Renal cortical epithelial cell (primary cell): ENCODE results near the gene PSD. TPM values are rescaled to one million over a fixed set of nuclear protein-coding genes. Genes with fewer than 3 reads are reported as not detected.
"Not testable (repeated sequence)": the region's sequence is repeated elsewhere in the genome, so short reads cannot be mapped to it uniquely, and the experiment has no call there.

Experiments
- DNase-seq: peaks from one replicate; pipeline ENCODE4 v3.0.0-alpha.2; 2011; ENCODE audit warnings: low read depth
- total RNA-seq: library from RNA; depleted of rRNA; stranded (reverse); fragments of >200 nt; gene quantifications from 2 replicates; pipeline ENCODE4 v1.2.3, GENCODE V29; 2014

PSD gene
- total RNA-seq: 0.17 and 3.5 TPM in 2 replicates

DNA sequence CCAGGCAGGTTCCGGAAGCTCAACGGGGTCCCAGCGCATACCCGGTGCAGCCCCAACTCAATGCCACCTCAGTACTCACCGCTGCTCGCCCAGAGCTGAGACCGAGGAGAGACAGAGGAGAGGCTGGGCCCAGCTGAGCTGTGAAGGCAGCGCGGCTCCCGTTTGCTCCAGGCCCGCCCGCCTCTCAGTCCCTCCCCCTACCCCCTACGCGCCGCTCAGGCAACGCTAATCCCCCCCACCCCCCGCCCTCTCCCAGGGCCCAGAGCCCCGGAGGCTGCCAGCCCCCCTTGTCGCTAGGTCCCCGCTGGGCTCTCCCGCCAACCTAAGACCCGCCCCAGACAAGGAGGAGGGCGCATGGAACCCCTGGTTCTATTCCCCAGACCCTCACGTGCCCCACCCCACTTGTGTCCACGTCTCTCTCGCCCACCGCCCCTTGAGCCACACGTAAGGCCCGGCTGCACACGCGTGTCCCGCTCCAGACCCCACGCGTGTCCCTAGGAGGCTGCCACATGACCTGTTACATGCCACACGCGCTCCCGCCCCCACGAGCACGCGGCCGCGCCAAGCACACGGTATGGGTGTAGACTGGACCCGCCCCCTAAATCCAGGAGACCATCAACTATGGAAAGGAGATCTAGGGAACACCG, at the start of gene PSD:
TSS of gene PSD (minus strand) at position 164 of the 647 bp plus-strand sequence. CDS start 1,747 bp downstream, outside the sequence.
- no peak for DNase-seq

DNA sequence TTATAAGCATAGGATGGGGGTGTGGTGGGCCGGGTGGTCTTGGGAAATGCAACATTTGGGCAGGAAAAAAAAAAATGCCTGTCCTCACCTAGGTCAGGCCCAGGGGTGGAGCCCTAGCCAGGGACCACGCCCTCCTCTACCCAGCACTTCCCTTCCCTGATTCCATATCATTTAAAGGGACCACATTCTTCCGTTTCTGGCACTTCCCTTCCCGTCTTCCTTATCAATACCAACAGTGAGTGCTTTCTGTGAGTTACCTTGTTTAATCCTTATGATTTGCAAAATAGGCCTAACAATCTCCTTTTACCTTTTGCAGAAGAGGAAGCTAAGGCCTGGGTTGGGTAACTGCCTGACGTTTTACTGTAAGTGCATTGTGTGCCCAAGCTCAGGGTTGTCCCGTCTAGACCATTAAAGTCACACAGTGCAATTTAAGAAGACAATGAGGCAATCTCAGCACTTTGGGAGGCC, 49.4 kb upstream of the PSD start:
- DNase-seq: no peak

DNA sequence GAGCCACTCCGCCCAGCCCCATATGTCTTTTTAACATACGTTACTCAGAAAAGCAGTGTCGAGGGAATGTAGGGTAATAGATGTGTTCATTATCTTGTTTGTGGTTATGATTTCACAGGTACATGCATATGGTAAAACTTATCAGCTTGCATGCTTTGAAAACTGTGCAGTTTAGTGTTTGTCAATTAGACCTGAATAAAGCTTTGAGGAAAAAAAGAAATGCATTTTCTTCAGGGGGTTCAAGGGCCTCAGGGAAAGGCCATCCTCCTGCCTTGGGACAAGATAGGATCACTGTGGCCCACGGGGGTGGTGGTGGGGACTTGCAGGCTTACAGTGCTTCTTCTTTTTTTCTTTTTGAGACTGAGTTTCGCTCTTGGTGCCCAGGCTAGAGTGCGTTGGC, 48.7 kb upstream of the PSD start:
- DNase-seq: no peak

DNA sequence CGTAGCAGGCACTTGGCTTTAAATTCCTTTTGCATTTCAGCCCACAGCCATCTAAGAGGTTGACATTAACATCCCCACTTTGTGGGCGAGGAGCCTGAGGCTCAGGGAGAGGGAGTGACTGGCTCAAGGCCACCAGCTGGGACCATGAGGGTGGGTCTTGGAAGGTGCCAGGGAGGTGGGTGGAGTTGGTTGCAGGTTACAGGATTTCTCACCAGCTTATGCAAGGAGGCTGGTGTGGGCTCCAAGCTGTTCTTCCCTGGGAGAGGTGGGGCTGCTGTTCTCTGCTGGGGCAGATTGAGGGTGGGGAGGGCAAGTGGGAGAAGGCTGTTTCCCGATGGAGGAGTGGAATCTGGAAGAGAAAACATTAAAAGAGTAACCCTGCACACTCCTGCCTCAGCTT, 46.9 kb upstream of the PSD start:
- DNase-seq: no peak

DNA sequence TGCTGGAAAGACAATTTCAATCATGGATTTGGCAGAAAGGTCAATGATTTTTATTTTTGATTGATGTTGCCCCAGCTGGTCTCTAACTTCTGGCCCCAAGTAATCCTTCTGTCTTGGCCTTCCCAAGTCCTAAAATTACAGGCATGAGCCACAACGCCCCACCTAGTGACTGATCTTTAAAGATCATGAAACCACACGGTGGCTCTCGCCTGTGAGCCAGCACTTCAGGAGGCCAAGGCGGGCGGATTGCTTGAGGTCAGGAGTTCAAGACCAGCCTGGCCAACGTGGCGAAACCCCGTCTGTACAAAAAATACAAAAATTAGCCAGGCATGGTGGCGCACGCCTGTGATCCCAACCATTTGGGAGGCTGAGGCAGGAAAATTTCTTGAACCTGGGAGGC, 45.4 kb upstream of the PSD start:
- DNase-seq: no peak

DNA sequence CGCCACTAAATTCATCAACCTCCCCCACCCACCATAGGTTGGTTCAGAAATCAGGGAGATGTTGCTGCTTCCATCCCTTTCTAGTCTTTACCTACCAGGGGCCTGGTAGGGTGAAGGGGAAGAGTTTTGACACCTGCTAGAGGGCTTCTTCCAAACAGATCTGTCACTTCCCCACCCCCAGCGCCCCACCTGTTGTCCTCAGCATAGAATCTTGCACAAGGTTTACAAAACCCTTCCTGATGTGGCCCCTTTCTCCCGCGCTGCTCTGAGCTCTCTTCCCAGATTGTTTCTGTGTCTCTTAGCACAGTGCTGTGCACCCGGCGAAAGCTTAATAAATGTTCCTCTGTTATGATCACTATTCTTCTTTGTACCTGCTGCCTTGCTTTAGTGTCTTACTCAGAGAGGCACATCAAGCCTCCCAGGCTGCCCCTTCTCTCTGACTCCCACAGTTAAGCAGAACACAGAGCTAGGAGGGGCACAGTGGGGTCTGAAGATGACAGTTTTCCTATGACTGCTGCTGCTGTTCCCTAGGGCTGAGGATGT, 44.0 kb upstream of the PSD start:
- DNase-seq: no peak

DNA sequence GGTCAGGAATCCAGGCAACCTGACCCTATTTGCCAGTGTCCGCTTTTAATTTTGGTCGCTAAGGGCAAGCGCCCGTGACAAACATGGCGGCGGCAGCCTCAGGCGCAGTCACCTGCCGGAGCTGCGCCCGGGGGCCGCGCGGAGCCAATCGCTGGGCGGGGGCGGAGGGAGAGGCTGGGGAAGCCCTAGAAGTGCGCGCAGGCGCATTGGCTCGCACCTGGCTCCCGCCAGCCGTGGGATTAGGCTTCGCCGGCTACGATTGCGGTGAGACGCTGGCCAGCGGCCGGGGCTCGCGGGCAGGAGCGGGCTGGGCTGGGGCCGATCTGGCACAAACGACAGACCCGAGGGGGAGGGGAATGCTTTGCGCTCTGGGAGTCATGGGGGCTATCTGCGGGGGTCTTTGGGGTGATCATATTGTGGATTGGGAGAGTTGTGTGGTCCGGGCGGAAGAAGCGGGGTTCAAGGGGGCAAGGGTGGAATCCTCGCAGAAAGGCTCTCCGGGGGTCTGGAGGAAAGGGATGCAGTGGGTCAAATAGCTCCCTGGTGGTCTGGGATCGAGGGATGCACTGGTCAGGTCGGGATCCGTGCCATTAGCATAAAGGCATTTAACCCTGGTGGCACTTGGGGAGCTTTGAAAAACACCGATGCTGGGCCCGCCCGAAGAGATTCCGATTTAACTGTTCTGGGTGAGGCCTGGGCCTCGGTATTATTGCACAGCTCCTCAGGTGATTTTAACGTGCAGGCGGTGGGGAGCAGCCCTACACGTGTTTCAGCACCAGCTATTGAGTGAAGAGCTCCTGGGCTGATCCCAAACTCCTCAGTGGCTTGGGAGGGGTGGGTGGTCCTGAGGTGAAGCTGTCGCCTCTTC, 42.8 kb upstream of the PSD start:
- peak; percentile 73 for DNase-seq

DNA sequence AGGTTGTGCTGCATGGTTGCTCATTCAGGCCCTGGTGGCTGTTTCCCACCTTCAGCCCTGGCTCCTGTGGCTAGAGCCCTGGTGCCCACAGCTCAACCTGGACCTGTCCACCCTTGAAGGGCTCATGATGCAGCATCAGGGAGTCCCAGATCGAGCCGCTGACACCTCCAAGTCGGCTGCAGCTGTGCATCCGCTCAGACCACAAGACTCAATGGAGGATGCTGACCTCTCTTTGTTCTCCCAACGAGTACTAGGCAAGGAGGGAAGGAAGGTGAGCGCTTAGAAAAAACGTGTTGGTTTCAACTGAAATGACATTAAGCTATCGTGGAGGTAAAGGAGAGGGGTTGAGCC, 42.2 kb upstream of the PSD start:
- DNase-seq: no peak

DNA sequence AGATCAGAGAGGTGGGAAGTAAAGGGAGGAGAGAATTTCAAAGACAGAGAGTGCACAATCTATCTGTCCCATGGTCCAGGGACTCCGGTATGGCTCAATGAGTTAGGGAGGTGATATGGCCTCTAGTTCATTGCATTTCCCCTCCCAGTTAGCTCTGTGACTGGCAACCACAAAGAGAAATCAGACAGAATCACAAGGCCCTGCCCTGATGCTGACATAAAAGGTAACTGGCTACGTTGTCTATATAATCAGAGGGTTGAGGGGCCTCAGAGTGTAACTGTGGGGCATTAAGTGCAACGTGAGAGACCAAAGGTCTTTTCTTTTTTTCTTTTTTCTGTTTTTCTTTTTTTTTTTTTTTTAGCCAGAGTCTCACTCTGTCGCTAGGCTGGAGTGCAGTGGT, 40.1 kb upstream of the PSD start:
- no peak for DNase-seq

DNA sequence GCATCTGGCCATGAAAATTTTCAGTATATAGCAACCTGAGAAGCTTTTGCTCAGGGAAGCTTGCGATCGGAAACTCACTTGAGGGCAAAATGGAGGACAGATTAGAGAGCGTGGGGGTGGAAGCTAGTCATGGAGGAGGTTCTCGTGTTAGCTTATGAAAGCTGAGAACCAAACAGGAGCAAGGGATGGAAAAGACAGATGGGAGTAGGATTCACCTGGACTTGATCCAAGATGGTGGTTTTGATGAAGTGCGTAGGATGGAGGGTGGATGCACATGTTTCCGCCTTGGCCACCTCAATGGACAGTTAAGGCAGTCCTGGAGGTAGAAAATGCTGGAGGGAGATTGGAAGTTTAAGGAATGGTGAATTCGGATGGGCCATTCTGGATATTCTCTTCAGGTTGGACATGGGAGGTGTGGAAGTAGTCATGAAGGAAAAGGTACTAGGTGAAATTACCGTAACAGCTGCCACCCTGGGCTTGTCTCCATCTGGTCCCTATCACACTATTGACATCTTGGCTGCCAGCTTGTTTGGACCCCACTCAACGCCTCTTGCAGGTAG, 39.1 kb upstream of the PSD start:
- DNase-seq: no peak

DNA sequence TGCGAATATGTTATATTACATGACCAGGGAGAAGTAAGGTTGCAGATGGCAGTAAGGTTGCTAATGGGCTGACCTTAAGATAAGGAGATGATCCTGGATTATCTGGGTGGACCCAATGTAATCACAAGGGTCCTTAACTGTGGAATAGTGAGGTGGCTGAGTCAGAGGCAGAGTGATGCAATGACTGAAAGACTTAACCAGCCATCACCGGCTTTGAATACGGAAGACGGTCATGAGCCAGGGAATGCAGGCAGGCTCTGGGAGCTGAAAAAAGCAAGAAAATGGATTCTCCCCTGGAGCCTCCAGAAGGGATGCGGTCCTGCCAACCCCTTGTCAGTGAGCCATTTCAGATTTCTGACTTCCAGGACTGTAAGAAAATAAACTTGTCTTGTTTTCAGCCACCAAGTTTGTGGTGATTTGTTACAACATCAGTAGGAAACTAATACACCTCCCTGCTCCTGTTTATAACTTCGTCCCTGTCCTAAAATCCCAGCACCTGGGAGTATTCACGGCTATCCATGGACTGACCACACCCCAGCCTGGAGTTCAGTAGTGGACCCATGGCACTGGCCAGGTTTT, 37.4 kb upstream of the PSD start:
- DNase-seq: peak; percentile 91

DNA sequence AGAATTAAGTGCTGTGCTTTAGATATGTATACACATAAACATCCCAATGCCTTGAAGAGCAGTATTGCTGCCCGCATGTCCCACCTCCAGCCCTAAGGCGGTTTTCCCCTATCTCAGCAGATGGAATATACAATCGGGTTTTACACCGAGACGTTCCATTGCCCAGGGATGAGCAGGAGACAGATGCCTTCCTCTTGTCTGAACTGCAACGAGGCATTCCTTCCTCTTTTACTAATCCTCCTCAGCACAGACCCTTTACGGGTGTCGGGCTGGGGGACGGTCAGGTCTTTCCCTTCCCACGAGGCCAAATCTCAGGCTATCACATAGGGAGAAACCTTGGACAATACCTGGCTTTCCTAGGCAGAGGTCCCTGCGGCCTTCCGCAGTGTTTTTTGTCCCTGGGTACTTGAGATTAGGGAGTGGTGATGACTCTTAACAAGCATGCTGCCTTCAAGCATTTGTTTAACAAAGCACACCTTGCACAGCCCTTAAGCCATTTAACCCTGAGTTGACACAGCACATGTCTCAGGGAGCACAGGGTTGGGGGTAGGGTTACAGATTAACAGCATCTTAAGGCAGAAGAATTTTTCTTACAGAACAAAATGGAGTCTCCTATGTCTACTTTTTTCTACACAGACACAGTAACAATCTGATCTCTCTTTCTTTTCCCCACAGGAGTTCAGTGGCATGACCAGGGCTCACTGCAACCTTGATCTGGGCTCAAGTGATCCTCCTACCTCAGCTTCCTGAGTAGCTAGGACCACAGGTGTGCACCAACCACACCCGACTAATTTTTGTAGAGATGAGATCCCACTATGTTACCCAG, 36.3 kb upstream of the PSD start:
- DNase-seq: not testable (repeated sequence)

DNA sequence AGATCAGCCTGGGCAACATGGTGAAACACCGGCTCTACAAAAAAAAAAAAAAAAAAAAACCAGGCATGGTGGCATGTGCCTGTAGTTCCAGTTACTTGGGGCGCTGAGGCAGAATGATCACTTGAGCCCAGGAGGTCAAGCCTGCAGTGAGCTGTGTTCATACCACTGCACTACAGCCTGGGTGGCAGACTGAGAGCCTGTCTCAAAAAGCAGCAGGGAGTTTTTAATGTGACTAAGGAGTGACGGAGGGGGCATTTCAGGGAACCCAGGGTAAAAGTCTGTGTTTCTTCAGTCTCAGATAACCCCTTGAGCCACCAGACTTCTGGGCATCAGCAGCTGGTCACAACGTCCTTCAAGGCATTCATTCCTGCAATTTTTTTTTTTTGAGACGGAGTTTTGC, 34.9 kb upstream of the PSD start:
- DNase-seq: no peak

DNA sequence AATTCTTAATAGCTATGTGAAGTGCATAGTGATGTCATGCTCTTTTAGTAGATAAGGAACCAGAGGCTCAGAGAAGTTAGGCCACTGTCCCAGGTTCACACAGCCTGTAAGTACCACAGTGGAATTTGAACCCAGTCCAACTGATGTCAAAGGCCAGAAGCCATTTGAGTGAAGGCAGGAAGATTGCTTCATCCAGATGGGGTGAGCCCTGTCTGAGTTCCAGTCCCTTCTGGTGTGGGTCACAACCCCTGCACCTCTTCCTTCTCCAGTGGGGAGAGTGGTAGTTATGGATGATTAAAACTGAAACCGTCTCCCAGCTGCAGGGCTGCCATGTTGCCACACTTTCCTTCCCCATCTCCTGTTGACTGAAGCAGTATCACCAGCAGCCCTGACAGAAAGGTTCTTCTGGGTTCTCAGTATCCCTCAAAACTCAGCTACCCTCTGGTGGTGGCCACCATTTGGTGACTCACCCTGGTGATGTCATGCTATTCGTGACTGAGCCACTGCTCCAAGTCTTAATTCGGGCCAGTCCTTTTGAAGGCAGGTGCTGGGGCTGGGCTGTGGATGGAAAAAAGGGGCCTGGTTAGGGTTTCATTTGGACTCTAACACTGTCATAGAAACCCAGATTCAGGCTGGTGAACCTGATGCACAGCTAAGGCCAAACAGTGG, 34.2 kb upstream of the PSD start:
- peak; percentile 78 for DNase-seq

DNA sequence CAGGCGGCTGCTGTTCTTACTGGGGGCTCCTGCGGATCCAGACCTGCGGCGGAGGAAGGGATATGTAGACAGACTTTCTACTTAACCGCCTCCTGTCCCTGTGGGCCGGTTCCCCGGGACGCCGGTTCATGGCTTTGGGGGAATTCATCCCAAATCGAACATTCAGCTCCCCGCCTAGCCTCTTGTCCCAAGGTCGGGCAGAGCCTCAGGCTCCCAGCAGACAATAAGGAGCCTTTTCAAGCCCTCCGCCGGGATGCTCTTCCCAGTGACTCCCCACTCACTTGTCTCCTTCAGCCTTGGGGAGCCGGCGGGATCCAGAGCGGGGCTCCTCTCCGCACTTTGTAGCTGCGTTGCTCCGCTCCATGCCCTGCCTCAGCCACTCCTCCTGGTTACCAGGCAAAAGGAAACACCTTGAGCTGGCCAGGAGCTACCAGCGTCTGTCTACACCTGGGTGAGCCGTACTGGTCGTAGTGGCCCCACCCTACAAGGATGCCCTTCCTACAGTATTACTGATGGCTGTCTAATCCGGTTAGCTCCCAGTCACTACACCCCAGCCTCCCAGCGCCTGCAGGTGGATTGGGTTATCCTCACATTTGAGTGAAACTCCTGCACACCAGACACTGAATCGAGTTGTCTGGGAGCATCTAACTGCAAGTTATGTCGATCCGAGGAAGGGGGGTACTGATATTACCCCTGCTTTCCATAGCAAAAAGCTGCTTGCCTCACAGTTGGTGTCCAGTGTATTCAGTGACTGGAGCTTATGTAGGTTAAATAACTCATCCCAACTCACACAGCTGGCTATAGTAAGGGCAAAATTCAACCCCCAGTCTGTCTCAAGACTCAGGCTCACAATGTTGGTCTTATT, 32.8 kb upstream of the PSD start, which contains the start of gene C10orf95:
TSS of gene C10orf95 (minus strand) at position 439 of the 865 bp plus-strand sequence. CDS start 450 bp downstream, outside the sequence.
- no peak for DNase-seq

DNA sequence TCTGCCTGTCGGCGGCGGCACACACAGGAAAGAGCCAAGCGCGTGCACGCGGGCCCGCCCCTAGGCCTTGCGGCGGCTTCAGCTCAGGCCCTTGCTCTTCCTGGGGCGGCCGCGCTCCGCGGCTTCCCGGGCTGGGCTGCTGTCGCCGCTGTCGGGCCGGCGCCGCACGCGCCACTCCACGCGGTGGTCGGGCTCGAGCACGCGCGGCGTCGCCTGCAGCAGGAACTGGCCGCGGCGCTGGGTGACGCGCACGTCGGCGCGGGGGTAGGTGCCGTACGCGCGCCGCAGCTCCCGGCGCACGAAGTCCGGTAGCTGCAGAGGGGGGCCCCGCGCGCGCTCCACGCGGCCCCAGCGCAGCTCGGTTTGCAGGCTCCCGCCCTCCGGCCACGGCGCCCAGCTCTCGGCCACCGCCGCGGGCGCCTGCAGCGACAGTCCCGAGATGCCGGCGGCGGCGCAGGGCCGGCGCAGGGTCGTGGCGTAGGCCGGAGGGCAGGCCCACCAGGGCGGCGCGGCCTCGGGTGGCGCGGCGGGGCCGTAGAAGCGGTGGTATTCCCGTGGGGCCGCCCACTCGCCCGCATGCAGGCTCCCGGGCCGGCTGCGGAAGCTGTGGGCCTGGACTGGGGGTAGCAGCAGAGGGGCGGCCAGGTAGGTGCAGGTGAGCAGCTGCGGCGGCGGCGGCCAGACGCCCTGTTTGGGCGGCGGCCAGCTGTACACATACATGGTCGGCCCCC, 32.0 kb upstream of the PSD start:
- no peak for DNase-seq

DNA sequence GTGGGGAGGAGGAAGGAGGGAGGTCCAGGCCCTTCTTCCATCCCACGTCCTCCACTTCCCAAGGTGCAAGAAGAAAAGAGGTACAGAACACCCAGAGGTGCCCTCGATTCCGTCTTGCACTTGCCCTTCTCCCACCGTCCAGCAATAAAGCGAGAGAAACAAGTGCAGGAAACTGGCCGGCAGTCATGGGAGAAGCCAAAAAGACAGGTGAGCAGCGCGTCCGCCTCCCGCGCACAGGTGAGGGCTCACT, 31.5 kb upstream of the PSD start:
- DNase-seq: no peak

DNA sequence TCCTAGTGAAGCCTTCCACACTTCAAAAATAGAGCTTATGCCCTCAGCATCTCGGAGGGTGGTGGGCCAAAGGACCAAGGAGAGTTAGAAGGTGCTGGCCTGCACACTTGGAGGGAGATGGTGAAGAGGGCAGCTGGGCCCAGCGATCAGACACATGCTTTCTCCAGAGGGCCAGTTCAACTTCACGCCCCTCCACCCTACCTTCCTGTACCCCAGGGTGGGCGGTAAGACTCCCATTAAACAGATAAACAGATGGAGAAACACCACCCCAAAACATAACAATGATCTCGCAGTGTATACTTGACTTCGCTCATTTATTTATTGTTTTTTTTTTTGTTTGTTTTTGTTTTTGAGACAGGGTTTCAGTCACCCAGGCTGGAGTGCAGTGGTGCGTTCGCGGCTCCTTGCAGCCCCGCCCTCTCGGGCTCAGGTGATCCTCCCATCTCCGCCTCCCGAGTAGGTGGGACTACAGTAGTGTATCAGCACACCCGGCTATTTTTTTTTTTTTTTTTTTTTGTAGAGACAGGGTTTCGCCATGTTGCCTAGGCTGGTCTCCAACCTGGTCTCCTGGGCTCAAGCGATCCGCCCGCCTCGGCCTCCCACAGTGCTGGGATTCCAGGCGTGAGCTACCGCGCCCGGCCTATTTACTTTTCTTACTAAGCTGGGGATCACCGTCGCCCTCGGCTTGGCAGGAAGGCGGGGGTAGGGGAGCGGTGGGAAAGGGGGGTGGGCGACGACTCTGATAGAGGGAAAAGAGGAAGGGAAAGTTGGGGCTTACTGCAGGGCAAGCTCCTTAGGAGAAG, 30.9 kb upstream of the PSD start:
- peak; percentile 83 for DNase-seq

DNA sequence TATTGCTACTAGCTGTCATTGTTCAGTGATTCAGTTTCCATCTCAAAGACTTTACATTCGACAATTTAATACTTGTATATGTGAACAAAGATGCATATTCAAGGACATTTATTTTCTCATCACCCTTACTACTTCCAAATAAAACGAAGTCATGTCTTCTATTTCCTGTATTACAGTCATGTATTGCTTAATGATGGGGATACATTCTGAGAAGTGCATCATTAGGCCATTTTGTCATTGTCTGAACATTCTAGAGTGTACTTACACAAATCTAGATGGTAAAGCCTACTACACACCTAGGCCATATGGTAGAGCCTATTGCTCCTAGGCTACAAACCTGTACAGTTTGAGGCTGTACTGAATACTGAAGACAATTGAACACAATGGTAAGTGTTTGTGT, 26.3 kb upstream of the PSD start:
- no peak for DNase-seq
